Natural killer cell (primary cell): Measurements from ENCODE around the gene HMCN1. TPM values are rescaled to one million over a fixed set of nuclear protein-coding genes. Genes with fewer than 3 reads are reported as not detected.

Source experiments
- ATAC-seq, 3 donors: fragments of 150-1000 bp in 2 of 3; fragments of 200-7000 bp in 1 of 3; cut with Tn5 transposase; 1 replicate in 1 of 3; 2 replicates in 2 of 3; pipeline ENCODE4 v1.10.0; 2021; ENCODE audit warnings: mild to moderate bottlenecking in 2 of 3, moderate library complexity in 2 of 3
- DNase-seq, 2 donors: peaks; one replicate each; pipeline versions ENCODE4 v3.0.0 to v3.0.0-alpha.2; 2013 to 2021; ENCODE audit warnings: mixed read lengths in 1 of 2
- H3K27ac ChIP-seq: one replicate; pipeline ENCODE4 v1.5.1; 2013; ENCODE audit warnings: mild to moderate bottlenecking, low read length
- H3K27me3 ChIP-seq: one replicate; pipeline ENCODE4 v1.6.1; 2013; ENCODE audit warnings: low read length; ENCODE audit not compliant: control insufficient read depth, insufficient read depth
- H3K36me3 ChIP-seq: one replicate; pipeline ENCODE4 v1.6.1; 2013; ENCODE audit warnings: low read length; ENCODE audit not compliant: control insufficient read depth, insufficient read depth
- H3K4me1 ChIP-seq: one replicate; pipeline ENCODE4 v1.6.1; 2013; ENCODE audit warnings: low read length; ENCODE audit not compliant: control insufficient read depth, insufficient read depth
- H3K4me3 ChIP-seq: one replicate; pipeline ENCODE4 v1.5.1; 2013; ENCODE audit warnings: low read length
- H3K9me3 ChIP-seq: one replicate; pipeline ENCODE4 v1.6.1; 2013; ENCODE audit warnings: low read length; ENCODE audit not compliant: control insufficient read depth, insufficient read depth
- H3K27ac Mint-ChIP-seq, 2 donors: one replicate each; pipeline ENCODE4 v1.8.0; 2022; ENCODE audit warnings: mild to moderate bottlenecking in 2 of 2, mixed read lengths in 2 of 2, moderate library complexity in 1 of 2
- H3K27me3 Mint-ChIP-seq, 2 donors: one replicate each; pipeline ENCODE4 v1.8.0; 2022; ENCODE audit warnings: low read depth in 2 of 2, mixed read lengths in 2 of 2
- H3K36me3 Mint-ChIP-seq: one replicate; pipeline ENCODE4 v1.8.0; 2022; ENCODE audit warnings: mixed read lengths
- H3K4me1 Mint-ChIP-seq, 2 donors: one replicate each; pipeline ENCODE4 v1.8.0; 2022; ENCODE audit warnings: mixed read lengths in 2 of 2
- H3K4me3 Mint-ChIP-seq: one replicate; pipeline ENCODE4 v1.8.0; 2022; ENCODE audit warnings: mild to moderate bottlenecking, moderate library complexity, mixed read lengths
- H3K9me3 Mint-ChIP-seq, 2 donors: one replicate each; pipeline ENCODE4 v1.8.0; 2022; ENCODE audit warnings: mixed read lengths in 2 of 2
- WGBS: methylation state at CpG from one replicate; pipeline ENCODE4 v1.1.7; 2013; ENCODE audit warnings: missing lambda C conversion rate; ENCODE audit not compliant: insufficient coverage; 5-methylcytosine and 5-hydroxymethylcytosine counted together
- intact Hi-C: fragments of 100-400 bp; cut with micrococcal nuclease; formaldehyde crosslinking; loops from one replicate; pipeline ENCODE4 v1.14.2; 2022
- total RNA-seq, 4 donors: library from RNA; stranded (reverse); fragments of 120-200 nt in 1 of 4; gene quantifications; one replicate each; pipeline versions ENCODE4 v1.2.3 to v1.2.4, GENCODE V29; 2013 to 2022
- TF ChIP-seq, protein P1 (sequence below): fragments of 200-600 bp; IDR thresholded peaks from one replicate; pipeline ENCODE4 v1.8.0; 2022; ENCODE audit warnings: antibody characterized with exemption

HMCN1 gene
- total RNA-seq, 3 donors from 2014 or later (not counting 1 experiment from before 2014, with no cell fraction given), result 0.02 to 0.45 (median 0.39) TPM

DNA sequence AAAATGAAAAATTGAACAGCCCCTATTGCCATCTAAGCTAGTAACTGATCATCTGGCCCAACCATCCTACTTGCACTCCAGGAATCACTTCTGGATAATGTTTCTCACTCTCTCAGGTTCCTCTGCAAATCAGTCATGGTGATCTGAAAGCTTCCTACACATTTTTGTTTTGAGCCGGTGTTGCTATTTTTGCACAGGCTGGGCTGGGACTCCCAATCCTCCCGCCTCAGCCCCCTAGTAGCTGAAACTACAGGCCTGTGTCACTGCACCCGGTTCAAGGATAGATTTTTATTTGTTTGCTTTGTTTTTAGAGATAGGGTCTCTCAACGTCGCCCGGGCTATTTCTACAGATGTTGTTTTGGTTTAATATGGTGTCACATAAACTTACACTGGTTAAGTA is 40.5 kb upstream of the HMCN1 start:
- peak overlapping the region; percentile 32 for H3K4me3 ChIP-seq
- peak overlapping the region; percentile 86 for H3K4me3 Mint-ChIP-seq
- peaks cover 20% of the 10 kb centered on the region for H3K36me3 Mint-ChIP-seq
- no peaks in the 10 kb centered on the region for H3K27me3 ChIP-seq
- TF ChIP-seq, protein P1, sequence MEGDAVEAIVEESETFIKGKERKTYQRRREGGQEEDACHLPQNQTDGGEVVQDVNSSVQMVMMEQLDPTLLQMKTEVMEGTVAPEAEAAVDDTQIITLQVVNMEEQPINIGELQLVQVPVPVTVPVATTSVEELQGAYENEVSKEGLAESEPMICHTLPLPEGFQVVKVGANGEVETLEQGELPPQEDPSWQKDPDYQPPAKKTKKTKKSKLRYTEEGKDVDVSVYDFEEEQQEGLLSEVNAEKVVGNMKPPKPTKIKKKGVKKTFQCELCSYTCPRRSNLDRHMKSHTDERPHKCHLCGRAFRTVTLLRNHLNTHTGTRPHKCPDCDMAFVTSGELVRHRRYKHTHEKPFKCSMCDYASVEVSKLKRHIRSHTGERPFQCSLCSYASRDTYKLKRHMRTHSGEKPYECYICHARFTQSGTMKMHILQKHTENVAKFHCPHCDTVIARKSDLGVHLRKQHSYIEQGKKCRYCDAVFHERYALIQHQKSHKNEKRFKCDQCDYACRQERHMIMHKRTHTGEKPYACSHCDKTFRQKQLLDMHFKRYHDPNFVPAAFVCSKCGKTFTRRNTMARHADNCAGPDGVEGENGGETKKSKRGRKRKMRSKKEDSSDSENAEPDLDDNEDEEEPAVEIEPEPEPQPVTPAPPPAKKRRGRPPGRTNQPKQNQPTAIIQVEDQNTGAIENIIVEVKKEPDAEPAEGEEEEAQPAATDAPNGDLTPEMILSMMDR, result no peak
- H3K9me3 Mint-ChIP-seq, result peaks cover 0 to 3% of the 10 kb centered on the region in 2 donors
- peak overlapping the region; percentile 90 to 91 for H3K27ac Mint-ChIP-seq
- peak overlapping the region; percentile 83 for H3K27ac ChIP-seq
- peaks cover 12% of the 10 kb centered on the region in 2 donors for H3K4me1 Mint-ChIP-seq
- intact Hi-C loops, result loop anchor here (10.0 kb wide), 1 partner anchor 539 kb away; the partner anchor contains the start of genes SWT1 and TRMT1L
- H3K36me3 ChIP-seq, result no peaks in the 10 kb centered on the region
- no peak for DNase-seq
- no peaks in the 10 kb centered on the region for H3K9me3 ChIP-seq
- WGBS, result 63% methylated on average over 6 of the region's 6 CpGs
- peaks cover 29 to 42% of the 10 kb centered on the region in 2 donors for H3K27me3 Mint-ChIP-seq
- peaks cover 11% of the 10 kb centered on the region for H3K4me1 ChIP-seq
- ATAC-seq, result peak in 1 of 3 donors; percentile 12

DNA sequence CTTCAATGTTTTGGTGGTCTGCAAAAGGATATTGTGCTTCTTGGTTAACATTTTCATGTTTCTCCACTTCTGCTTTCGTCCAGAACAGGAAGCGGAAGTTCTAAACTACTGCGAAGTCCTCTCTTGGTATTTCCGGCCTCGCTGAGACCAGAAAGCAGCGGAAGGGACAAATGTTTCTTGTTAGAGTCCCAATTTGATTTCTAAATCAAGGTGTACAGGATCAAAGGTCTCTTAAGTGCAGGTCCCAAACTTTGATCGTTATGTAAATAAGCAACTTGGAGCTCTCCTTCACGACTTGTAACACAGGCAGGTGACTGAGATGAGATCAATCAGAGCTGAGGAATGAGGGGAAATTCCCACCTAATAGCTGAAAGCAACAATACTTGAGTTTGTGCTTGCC is 40.1 kb upstream of the HMCN1 start:
- WGBS, result 2% methylated on average over 7 of the region's 8 CpGs
- peak overlapping the region; percentile 83 for H3K27ac ChIP-seq

DNA sequence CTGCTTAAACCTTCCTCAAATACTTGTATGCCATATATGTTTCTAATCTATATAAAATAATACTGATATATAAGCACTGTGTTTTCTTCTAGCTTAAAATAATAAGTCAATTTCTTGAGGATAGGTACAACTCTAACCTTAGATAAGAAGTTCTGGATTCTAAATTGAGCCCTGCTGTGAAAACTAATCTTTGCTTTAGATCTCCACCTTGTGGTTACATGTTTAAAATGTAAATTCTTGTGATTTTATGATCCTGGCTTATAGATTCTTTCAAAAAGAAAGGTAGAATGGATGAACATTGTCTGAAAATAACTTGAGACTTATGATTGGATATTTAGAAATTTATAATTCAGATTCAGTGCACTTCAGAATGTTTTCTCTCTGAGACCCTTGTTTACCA is 38.9 kb upstream of the HMCN1 start:
- DNase-seq (peak in 1 of 2 donors; percentile 47), ATAC-seq (no peak)
- H3K9me3 ChIP-seq, result no peaks in the 10 kb centered on the region
- peaks cover 20% of the 10 kb centered on the region for H3K36me3 Mint-ChIP-seq
- H3K4me1 Mint-ChIP-seq, result peaks cover 12% of the 10 kb centered on the region in 2 donors
- no peak overlapping the region for H3K27ac ChIP-seq
- peaks cover 11% of the 10 kb centered on the region for H3K4me1 ChIP-seq
- no peak overlapping the region for H3K4me3 ChIP-seq
- H3K9me3 Mint-ChIP-seq, result peaks cover 0 to 3% of the 10 kb centered on the region in 2 donors
- no peaks in the 10 kb centered on the region for H3K36me3 ChIP-seq
- H3K4me3 Mint-ChIP-seq, result no peak overlapping the region
- TF ChIP-seq, protein P1, result no peak
- H3K27me3 Mint-ChIP-seq, result peaks cover 27 to 45% of the 10 kb centered on the region in 2 donors
- H3K27ac Mint-ChIP-seq, result no peak overlapping the region
- H3K27me3 ChIP-seq, result peaks cover 9% of the 10 kb centered on the region
- intact Hi-C loops, result loop anchor here (10.0 kb wide), 1 partner anchor 540 kb away; the partner anchor contains the start of genes SWT1 and TRMT1L

More for the DNA sequence above, 40.1 kb upstream of the HMCN1 start:
- peak overlapping the region; percentile 86 for H3K4me3 Mint-ChIP-seq
- peak; percentile 68 to 78 (median 75) for ATAC-seq
- peaks cover 28 to 42% of the 10 kb centered on the region in 2 donors for H3K27me3 Mint-ChIP-seq
- peaks cover 0 to 3% of the 10 kb centered on the region in 2 donors for H3K9me3 Mint-ChIP-seq
- peaks cover 12% of the 10 kb centered on the region in 2 donors for H3K4me1 Mint-ChIP-seq
- Histone ChIP-seq H3K27me3 (peaks cover 4% of the 10 kb centered on the region), H3K4me1 (peaks cover 11% of the 10 kb centered on the region), H3K4me3 (peak overlapping the region; percentile 32), H3K9me3 (no peaks in the 10 kb centered on the region), H3K36me3 (no peaks in the 10 kb centered on the region)
- TF ChIP-seq, protein P1, result no peak
- H3K36me3 Mint-ChIP-seq, result peaks cover 20% of the 10 kb centered on the region
- peak in 1 of 2 donors; percentile 63 for DNase-seq
- H3K27ac Mint-ChIP-seq, result peak overlapping the region; percentile 90 to 91
- intact Hi-C loops, result loop anchor here (10.0 kb wide), 1 partner anchor 539 kb away; the partner anchor contains the start of genes SWT1 and TRMT1L
